ENCODE results near the gene SIL1. TPM values are rescaled to one million over a fixed set of nuclear protein-coding genes. Genes with fewer than 3 reads are reported as not detected.
A peak's percentile ranks its signal among the peaks of the same experiment; 100 is the strongest.
"Not testable (repeated sequence)": the region's sequence is repeated elsewhere in the genome, so short reads cannot be mapped to it uniquely, and the experiment has no call there.

The SIL1 gene
- total RNA-seq, 4 donors from 2014 or later = 20.3 to 39.2 (median 29.1) TPM

- H3K27ac ChIP-seq (replicated peaks in 1 of 4) = peak overlapping the region; percentile 2 to 55 (median 47)
- DNase-seq (ENCODE audit: extremely low spot score) = no peak
- H3K27me3 ChIP-seq = no peaks in the 10 kb centered on the region
- H3K4me1 ChIP-seq = peaks cover 62 to 97% (median 94%) of the 10 kb centered on the region in 4 donors
- intact Hi-C loops (cut with DNase I) = loop anchor here (5.0 kb wide), 1 partner anchor 75 kb away; no protein-coding TSS in a partner anchor
- no peaks in the 10 kb centered on the region for H3K9me3 ChIP-seq
- TF ChIP-seq EP300 (IDR thresholded peaks at IDR 0.05) (no peak), POLR2A (IDR thresholded peaks at IDR 0.05; ENCODE audit: low read depth) (no peak), POLR2AphosphoS5 (IDR thresholded peaks at IDR 0.05) (no peak)
- TF ChIP-seq, protein P1, sequence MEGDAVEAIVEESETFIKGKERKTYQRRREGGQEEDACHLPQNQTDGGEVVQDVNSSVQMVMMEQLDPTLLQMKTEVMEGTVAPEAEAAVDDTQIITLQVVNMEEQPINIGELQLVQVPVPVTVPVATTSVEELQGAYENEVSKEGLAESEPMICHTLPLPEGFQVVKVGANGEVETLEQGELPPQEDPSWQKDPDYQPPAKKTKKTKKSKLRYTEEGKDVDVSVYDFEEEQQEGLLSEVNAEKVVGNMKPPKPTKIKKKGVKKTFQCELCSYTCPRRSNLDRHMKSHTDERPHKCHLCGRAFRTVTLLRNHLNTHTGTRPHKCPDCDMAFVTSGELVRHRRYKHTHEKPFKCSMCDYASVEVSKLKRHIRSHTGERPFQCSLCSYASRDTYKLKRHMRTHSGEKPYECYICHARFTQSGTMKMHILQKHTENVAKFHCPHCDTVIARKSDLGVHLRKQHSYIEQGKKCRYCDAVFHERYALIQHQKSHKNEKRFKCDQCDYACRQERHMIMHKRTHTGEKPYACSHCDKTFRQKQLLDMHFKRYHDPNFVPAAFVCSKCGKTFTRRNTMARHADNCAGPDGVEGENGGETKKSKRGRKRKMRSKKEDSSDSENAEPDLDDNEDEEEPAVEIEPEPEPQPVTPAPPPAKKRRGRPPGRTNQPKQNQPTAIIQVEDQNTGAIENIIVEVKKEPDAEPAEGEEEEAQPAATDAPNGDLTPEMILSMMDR (IDR thresholded peaks at IDR 0.05) = no peak
- WGBS = 77% methylated on average over 4 of the region's 4 CpGs
- H3K36me3 ChIP-seq = no peaks in the 10 kb centered on the region
- no peak overlapping the region for H3K4me3 ChIP-seq
These were observed 15.5 kb downstream of the SIL1 start for GRCh38 chr5:139182528-139183296.

DNA sequence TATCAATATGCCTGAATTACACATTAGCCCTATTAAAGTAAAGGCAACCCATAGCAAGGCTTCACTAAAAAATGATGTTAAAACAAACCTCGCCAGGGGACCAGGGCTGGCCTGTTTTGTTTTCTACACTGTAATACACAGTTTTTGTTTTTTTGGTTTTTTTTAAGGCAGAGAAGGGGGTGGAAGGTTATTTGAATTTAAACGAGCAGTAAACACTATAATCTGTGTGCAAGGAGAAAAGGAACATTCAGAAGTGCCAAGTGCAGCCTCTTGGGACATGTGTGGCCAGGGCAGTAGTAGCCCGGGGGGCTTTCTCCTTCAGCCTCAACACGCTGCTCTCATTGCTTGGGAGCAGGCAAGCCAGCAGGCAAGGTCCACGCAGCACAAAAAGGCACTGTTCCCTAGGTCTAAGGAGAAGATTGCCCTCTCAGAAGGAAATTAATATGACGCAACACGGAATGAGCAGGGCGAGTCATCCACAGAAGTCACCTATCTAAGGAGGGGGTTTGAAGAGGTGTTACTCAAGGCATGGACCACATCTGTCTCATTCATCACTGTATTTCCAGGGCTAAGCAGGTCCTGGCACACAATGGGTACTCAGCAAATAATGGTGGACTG is 16.2 kb downstream of the SIL1 start:
- H3K9me3 ChIP-seq = no peaks in the 10 kb centered on the region
- H3K36me3 ChIP-seq = no peaks in the 10 kb centered on the region
- DNase-seq (ENCODE audit: extremely low spot score) = no peak
- H3K4me3 ChIP-seq = no peak overlapping the region
- intact Hi-C loops (cut with DNase I) = loop anchor here (5.0 kb wide), 1 partner anchor 75 kb away; no protein-coding TSS in a partner anchor
- peaks cover 66 to 99% (median 97%) of the 10 kb centered on the region in 4 donors for H3K4me1 ChIP-seq
- TF ChIP-seq, protein P1 (IDR thresholded peaks at IDR 0.05) = no peak
- TF ChIP-seq EP300 (IDR thresholded peaks at IDR 0.05) = no peak
- no peak for TF ChIP-seq POLR2A (IDR thresholded peaks at IDR 0.05; ENCODE audit: low read depth)
- 82% methylated on average over 8 of the region's 8 CpGs for WGBS
- no peaks in the 10 kb centered on the region for H3K27me3 ChIP-seq
- H3K27ac ChIP-seq (replicated peaks in 1 of 4) = peak overlapping the region; percentile 2 to 55 (median 47)

DNA sequence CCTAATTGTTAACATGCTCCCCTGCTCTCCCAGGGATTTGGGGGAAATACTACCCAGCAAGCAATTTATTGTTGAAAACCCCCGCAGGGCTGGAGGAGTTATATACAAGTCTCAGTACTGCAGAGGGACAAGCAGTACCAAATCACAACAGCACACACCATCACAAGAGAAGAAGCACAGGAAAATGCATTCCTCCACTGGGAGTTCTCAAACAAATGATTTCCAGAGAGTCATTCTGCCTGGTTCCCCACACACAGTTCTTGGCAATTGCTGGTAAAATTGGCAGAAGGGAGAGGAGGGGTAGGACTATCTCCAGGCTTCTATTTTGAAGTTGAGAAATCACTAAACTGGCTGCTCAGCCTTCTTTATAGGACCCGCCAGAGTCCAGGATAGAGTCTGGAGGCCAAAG is 16.8 kb downstream of the SIL1 start:
- 62% methylated on average over 2 of the region's 2 CpGs for WGBS
- intact Hi-C loops (cut with DNase I) = loop anchor here (5.0 kb wide), 1 partner anchor 74 kb away; no protein-coding TSS in a partner anchor
- Histone ChIP-seq H3K9me3 (no peaks in the 10 kb centered on the region), H3K4me3 (no peak overlapping the region), H3K27me3 (no peaks in the 10 kb centered on the region), H3K27ac (replicated peaks in 1 of 4) (peak overlapping the region; percentile 2 to 55 (median 47)), H3K4me1 (peaks cover 66 to 93% (median 91%) of the 10 kb centered on the region in 4 donors), H3K36me3 (no peaks in the 10 kb centered on the region)
- DNase-seq (ENCODE audit: extremely low spot score) = no peak
- no peak for TF ChIP-seq EP300 (IDR thresholded peaks at IDR 0.05)
- no peak for TF ChIP-seq POLR2A (IDR thresholded peaks at IDR 0.05; ENCODE audit: low read depth)
- TF ChIP-seq, protein P1 (IDR thresholded peaks at IDR 0.05) = no peak

GRCh38 chr5:139180850-139181249 is 17.3 kb downstream of the SIL1 start:
- H3K27ac ChIP-seq (replicated peaks in 1 of 4) = peak overlapping the region in 3 of 4 donors; percentile 8 to 55 (median 48)
- intact Hi-C loops (cut with DNase I) = loop anchor here (5.0 kb wide), 1 partner anchor 74 kb away; no protein-coding TSS in a partner anchor
- H3K4me3 ChIP-seq = no peak overlapping the region
- TF ChIP-seq, protein P1 (IDR thresholded peaks at IDR 0.05) = no peak
- TF ChIP-seq POLR2AphosphoS5 (IDR thresholded peaks at IDR 0.05) = no peak
- TF ChIP-seq POLR2A (IDR thresholded peaks at IDR 0.05; ENCODE audit: low read depth) = no peak
- no peak for TF ChIP-seq EP300 (IDR thresholded peaks at IDR 0.05)
- peaks cover 62 to 88% (median 87%) of the 10 kb centered on the region in 4 donors for H3K4me1 ChIP-seq
- no peaks in the 10 kb centered on the region for H3K36me3 ChIP-seq
- no peak for DNase-seq (ENCODE audit: extremely low spot score)
- no peaks in the 10 kb centered on the region for H3K27me3 ChIP-seq
- WGBS = 20% methylated on average over 1 of the region's 1 CpG
- H3K9me3 ChIP-seq = no peaks in the 10 kb centered on the region

DNA sequence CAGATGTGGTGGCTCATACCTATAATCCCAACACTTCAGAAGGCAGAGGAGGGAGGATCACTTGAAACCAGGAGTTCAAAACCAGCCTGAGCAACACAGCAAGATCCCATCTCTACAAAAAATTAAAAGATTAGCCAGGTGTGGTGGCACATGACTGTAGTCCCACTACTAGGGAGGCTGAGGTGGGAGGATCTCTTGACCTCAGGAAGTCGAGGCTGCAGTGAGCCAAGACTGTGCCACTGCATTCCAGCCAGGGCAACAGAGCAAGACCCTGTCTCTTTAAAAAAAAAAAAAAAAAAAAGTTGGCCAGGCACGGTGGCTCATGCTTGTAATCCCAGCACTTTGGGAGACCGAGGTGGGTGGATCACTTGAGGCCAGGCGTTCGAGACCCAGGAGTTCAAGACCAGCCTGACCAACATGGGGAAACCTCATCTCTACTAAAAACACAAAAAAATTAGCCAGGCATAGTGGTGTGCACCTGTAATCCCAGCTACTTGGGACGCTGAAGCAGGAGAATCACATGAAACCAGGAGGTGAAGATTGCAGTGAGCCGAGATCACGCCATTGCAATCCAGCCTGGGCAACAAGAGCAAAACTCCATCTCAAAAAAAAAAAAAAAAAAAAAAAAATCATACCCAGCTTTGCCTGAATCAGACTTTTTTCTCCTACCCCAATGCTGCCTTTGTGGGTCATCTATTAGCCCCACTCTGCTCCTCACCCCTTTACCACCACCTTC is 18.2 kb downstream of the SIL1 start:
- not testable (repeated sequence) for H3K36me3 ChIP-seq; H3K9me3 ChIP-seq; H3K27me3 ChIP-seq; H3K4me3 ChIP-seq; DNase-seq (ENCODE audit: extremely low spot score)
- intact Hi-C loops (cut with DNase I) = loop anchor here (5.0 kb wide), 1 partner anchor 73 kb away; no protein-coding TSS in a partner anchor
- Histone ChIP-seq H3K4me1 (peaks cover 56 to 79% (median 78%) of the 10 kb centered on the region in 4 donors), H3K27ac (replicated peaks in 1 of 4) (peak overlapping the region; percentile 69 to 77 (median 74))
- WGBS = 75% methylated on average over 8 of the region's 8 CpGs

Data from esophagus muscularis mucosa (tissue), 4 donors.